Measurements from ENCODE around the gene HSP90AB1. TPM values are rescaled to one million over a fixed set of nuclear protein-coding genes. Genes with fewer than 3 reads are reported as not detected.

HSP90AB1 gene
- polyA plus RNA-seq, 2 of the 4 experiments (the other 2 are of a cell fraction) = 1,136 to 1,155 TPM

DNA sequence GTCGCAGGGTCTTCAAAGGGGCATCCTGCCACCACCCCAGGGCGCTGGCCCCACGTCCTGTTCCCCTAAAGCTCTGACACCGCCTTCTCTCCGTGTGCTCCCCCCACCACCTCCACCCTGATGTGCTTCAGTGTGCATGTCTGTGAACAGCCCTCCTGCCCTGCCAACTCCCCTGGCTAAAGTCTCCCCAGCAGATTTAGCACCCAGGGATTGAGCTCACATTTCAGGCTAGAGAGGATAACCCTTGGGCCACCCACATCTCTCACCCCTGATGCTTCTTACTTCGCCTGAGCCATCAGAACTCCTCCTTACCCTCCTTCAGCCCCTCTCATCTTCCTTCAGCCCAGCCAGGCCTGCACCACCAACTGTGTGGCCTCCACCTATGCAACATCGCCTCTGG, 30.9 kb downstream of the HSP90AB1 start:
- TF ChIP-seq, protein P1, sequence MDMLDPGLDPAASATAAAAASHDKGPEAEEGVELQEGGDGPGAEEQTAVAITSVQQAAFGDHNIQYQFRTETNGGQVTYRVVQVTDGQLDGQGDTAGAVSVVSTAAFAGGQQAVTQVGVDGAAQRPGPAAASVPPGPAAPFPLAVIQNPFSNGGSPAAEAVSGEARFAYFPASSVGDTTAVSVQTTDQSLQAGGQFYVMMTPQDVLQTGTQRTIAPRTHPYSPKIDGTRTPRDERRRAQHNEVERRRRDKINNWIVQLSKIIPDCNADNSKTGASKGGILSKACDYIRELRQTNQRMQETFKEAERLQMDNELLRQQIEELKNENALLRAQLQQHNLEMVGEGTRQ (IDR thresholded peaks at IDR 0.05) = no peak
- TF ChIP-seq FOSL2 (IDR thresholded peaks at IDR 0.05) (no peak), FOSL2 (CRISPR knock-in tag; IDR thresholded peaks at IDR 0.05) (no peak), RFX5 (IDR thresholded peaks at IDR 0.05) (no peak), POLR2A (IDR thresholded peaks at IDR 0.05; ENCODE audit: low read length) (no peak), CHD4 (IDR thresholded peaks at IDR 0.05; ENCODE audit: borderline replicate concordance) (no peak), ESRRA (IDR thresholded peaks at IDR 0.05; ENCODE audit: borderline replicate concordance, low read length) (no peak), RNF2 (IDR thresholded peaks at IDR 0.05; ENCODE audit: borderline replicate concordance, low read depth) (no peak), EHF (CRISPR knock-in tag; IDR thresholded peaks at IDR 0.05) (no peak), MYC (IDR thresholded peaks at IDR 0.05; ENCODE audit: borderline replicate concordance, low read length) (no peak), KDM5A (IDR thresholded peaks at IDR 0.05) (no peak), EP300 (IDR thresholded peaks at IDR 0.05) (no peak), CHD2 (IDR thresholded peaks at IDR 0.05; ENCODE audit: low read length, partially characterized antibody) (no peak), EHMT2 (IDR thresholded peaks at IDR 0.05; ENCODE audit: low read depth) (no peak), NPAS2 (CRISPR knock-in tag; IDR thresholded peaks at IDR 0.05; ENCODE audit: borderline replicate concordance) (no peak)
- TF ChIP-seq, protein P2, sequence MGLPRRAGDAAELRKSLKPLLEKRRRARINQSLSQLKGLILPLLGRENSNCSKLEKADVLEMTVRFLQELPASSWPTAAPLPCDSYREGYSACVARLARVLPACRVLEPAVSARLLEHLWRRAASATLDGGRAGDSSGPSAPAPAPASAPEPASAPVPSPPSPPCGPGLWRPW (IDR thresholded peaks at IDR 0.05) = no peak
- FAIRE-seq (no peak), DNase-seq (ENCODE audit: low read depth in 1 of 2, low spot score in 1 of 2) (no peak), ATAC-seq (no peak)
- H3K4me1 ChIP-seq = no peaks in the 10 kb centered on the region
- POLR2A ChIA-PET = no interaction called here
- H3K4me2 ChIP-seq = no peak overlapping the region
- CTCF ChIA-PET = interaction anchor here (0.6 to 5.0 kb wide), 6 partner anchors 10 to 60 kb away, joined by 3 to 29 read pairs (median 4); no protein-coding TSS in a partner anchor
- no peak overlapping the region for H3K27ac ChIP-seq
- 56% methylated on average over 7 of the region's 7 CpGs for WGBS (ENCODE audit: missing lambda C conversion rate)
- H3K9me3 ChIP-seq = no peaks in the 10 kb centered on the region
- H3K4me3 ChIP-seq = no peak overlapping the region

DNA sequence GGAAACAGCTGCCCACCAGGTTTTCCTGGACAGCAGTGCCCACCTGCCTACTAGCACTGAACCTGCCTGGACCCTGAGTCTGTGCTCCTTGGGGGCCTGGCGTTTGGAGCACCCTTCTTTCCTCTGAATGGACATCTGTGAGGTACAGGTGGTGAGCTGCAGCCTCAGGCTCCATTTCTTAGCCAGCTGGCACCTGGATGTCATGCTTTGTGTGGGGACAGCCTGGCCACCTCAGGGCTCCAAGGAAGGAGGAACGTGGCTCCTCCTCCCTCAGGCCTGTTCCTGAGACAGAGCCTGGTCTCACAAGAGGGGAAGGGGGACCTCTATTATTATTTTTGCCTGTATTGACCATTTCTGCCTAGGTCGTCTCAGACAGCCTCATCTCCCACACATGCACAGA, 31.4 kb downstream of the HSP90AB1 start:
- ATAC-seq (no peak), DNase-seq (ENCODE audit: low read depth in 1 of 2, low spot score in 1 of 2) (no peak), FAIRE-seq (no peak)
- WGBS (ENCODE audit: missing lambda C conversion rate) = 27% methylated on average over 3 of the region's 3 CpGs
- POLR2A ChIA-PET = no interaction called here
- Histone ChIP-seq H3K4me2 (no peak overlapping the region), H3K9me3 (no peaks in the 10 kb centered on the region), H3K4me1 (no peaks in the 10 kb centered on the region), H3K27ac (no peak overlapping the region), H3K4me3 (no peak overlapping the region)
- TF ChIP-seq, protein P3, sequence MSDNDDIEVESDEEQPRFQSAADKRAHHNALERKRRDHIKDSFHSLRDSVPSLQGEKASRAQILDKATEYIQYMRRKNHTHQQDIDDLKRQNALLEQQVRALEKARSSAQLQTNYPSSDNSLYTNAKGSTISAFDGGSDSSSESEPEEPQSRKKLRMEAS (IDR thresholded peaks at IDR 0.05) = no peak
- TF ChIP-seq, protein P2 (IDR thresholded peaks at IDR 0.05) = no peak
- TF ChIP-seq CBX2 (IDR thresholded peaks at IDR 0.05; ENCODE audit: borderline replicate concordance, low read depth) = no peak
- no peak for TF ChIP-seq EHMT2 (IDR thresholded peaks at IDR 0.05; ENCODE audit: low read depth)
- TF ChIP-seq, protein P4, sequence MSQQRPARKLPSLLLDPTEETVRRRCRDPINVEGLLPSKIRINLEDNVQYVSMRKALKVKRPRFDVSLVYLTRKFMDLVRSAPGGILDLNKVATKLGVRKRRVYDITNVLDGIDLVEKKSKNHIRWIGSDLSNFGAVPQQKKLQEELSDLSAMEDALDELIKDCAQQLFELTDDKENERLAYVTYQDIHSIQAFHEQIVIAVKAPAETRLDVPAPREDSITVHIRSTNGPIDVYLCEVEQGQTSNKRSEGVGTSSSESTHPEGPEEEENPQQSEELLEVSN (IDR thresholded peaks at IDR 0.05; ENCODE audit: borderline replicate concordance, low read depth) = no peak
- no peak for TF ChIP-seq ESRRA (IDR thresholded peaks at IDR 0.05; ENCODE audit: borderline replicate concordance, low read length)
- TF ChIP-seq KDM5A (IDR thresholded peaks at IDR 0.05) = no peak
- CTCF ChIA-PET = interaction anchor here (1.1 to 5.0 kb wide), 5 partner anchors 10 to 59 kb away, joined by 3 to 29 read pairs (median 5); no protein-coding TSS in a partner anchor

DNA sequence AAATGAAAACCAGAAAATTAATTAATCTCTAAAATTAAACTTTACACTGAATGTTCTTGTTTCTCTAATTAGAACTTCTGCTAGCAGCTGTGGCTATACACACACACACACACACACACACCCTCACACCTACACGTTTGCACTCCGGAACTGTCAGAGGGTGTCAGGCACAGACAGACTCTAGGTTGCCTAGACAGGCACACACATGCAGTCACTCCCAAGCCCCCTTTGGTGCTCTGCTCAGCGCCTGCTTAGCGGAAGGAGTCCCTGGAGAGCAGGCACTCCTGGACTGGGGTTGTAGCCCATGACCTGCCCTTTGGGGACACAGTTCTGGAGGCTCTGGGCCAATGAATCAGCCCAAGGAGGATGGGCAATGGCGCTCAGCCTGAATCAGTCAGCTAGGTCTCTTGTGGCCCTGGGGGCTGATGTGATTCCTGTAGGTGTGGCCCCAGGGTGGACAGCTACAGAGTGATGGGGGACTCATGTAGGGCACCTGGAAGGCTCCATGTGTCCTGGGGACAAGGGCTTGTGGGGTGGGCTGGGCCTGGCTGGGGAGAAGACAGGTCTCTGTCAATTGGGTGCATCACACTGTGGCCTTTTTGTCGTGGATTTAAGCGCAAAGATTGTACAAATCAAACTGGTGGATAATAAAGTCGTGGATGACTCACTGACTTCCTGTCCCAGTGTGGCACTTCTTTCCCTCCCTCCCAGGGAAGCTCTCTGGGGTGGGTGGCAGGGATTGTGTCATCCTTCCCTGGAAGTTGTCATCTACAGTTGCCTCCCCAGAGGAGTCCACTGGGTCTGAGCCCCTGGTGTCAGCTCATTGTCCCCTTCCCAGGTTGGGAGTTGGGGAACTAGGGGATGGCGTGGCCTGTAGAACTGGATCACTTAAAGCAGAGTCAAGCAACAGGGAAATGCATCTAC, 32.1 kb downstream of the HSP90AB1 start:
- H3K4me1 ChIP-seq = no peaks in the 10 kb centered on the region
- POLR2A ChIA-PET = no interaction called here
- CTCF ChIA-PET = interaction anchor here (1.1 to 5.0 kb wide), 4 partner anchors 11 to 59 kb away, joined by 3 to 29 read pairs (median 6); no protein-coding TSS in a partner anchor
- 27% methylated on average over 9 of the region's 9 CpGs for WGBS (ENCODE audit: missing lambda C conversion rate)
- no peak for DNase-seq (ENCODE audit: low read depth in 1 of 2, low spot score in 1 of 2)
- FAIRE-seq = no peak
- no peak overlapping the region for H3K27ac ChIP-seq
- H3K4me3 ChIP-seq = no peak overlapping the region
- no peak overlapping the region for H3K4me2 ChIP-seq
- no peaks in the 10 kb centered on the region for H3K9me3 ChIP-seq
- ATAC-seq = no peak
- TF ChIP-seq CEBPB (IDR thresholded peaks at IDR 0.05) (no peak), EHF (CRISPR knock-in tag; IDR thresholded peaks at IDR 0.05) (no peak), JUN (IDR thresholded peaks at IDR 0.05) (no peak), ZNF302 (CRISPR knock-in tag; IDR thresholded peaks at IDR 0.05) (no peak), CHD2 (IDR thresholded peaks at IDR 0.05; ENCODE audit: low read length, partially characterized antibody) (no peak), ZSCAN20 (CRISPR knock-in tag; IDR thresholded peaks at IDR 0.05) (no peak), MAFK (IDR thresholded peaks at IDR 0.05; ENCODE audit: partially characterized antibody) (no peak), POLR2A (IDR thresholded peaks at IDR 0.05; ENCODE audit: low read length) (no peak), TP53 (CRISPR knock-in tag; IDR thresholded peaks at IDR 0.05) (no peak), FOSL2 (IDR thresholded peaks at IDR 0.05) (no peak), FOSL2 (CRISPR knock-in tag; IDR thresholded peaks at IDR 0.05) (no peak), SREBF2 (IDR thresholded peaks at IDR 0.05) (no peak), ZC3H11A (IDR thresholded peaks at IDR 0.05) (no peak)
- TF ChIP-seq, protein P5, sequence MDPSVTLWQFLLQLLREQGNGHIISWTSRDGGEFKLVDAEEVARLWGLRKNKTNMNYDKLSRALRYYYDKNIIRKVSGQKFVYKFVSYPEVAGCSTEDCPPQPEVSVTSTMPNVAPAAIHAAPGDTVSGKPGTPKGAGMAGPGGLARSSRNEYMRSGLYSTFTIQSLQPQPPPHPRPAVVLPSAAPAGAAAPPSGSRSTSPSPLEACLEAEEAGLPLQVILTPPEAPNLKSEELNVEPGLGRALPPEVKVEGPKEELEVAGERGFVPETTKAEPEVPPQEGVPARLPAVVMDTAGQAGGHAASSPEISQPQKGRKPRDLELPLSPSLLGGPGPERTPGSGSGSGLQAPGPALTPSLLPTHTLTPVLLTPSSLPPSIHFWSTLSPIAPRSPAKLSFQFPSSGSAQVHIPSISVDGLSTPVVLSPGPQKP (IDR thresholded peaks at IDR 0.05; ENCODE audit: low read depth, low read length) = no peak
- TF ChIP-seq, protein P6, sequence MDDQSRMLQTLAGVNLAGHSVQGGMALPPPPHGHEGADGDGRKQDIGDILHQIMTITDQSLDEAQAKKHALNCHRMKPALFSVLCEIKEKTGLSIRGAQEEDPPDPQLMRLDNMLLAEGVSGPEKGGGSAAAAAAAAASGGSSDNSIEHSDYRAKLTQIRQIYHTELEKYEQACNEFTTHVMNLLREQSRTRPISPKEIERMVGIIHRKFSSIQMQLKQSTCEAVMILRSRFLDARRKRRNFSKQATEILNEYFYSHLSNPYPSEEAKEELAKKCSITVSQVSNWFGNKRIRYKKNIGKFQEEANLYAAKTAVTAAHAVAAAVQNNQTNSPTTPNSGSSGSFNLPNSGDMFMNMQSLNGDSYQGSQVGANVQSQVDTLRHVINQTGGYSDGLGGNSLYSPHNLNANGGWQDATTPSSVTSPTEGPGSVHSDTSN (IDR thresholded peaks at IDR 0.05) = no peak

Measured in A549 (cell line).